ENCODE results near the gene LCOR. TPM values are rescaled to one million over a fixed set of nuclear protein-coding genes. Genes with fewer than 3 reads are reported as not detected.

LCOR gene
- total RNA-seq, 4 donors from 2014 or later = 29.1 to 60.9 (median 42.4) TPM

- DNase-seq = no peak
- Histone ChIP-seq H3K9me3 (no peaks in the 10 kb centered on the region), H3K4me3 (replicated peaks in 1 of 3) (no peak overlapping the region), H3K27ac (no peak overlapping the region), H3K36me3 (peaks cover under 1 to 2% of the 10 kb centered on the region in 2 donors), H3K4me1 (no peaks in the 10 kb centered on the region), H3K27me3 (no peaks in the 10 kb centered on the region)
- TF ChIP-seq, protein P1, sequence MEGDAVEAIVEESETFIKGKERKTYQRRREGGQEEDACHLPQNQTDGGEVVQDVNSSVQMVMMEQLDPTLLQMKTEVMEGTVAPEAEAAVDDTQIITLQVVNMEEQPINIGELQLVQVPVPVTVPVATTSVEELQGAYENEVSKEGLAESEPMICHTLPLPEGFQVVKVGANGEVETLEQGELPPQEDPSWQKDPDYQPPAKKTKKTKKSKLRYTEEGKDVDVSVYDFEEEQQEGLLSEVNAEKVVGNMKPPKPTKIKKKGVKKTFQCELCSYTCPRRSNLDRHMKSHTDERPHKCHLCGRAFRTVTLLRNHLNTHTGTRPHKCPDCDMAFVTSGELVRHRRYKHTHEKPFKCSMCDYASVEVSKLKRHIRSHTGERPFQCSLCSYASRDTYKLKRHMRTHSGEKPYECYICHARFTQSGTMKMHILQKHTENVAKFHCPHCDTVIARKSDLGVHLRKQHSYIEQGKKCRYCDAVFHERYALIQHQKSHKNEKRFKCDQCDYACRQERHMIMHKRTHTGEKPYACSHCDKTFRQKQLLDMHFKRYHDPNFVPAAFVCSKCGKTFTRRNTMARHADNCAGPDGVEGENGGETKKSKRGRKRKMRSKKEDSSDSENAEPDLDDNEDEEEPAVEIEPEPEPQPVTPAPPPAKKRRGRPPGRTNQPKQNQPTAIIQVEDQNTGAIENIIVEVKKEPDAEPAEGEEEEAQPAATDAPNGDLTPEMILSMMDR (IDR thresholded peaks at IDR 0.05) = no peak
- TF ChIP-seq POLR2A (IDR thresholded peaks at IDR 0.05) = no peak
- WGBS, 2 donors = 90 to 94% methylated on average over 2 of the region's 2 CpGs
- intact Hi-C loops (cut with DNase I) = no loop called here
These were observed 128.8 kb downstream of the LCOR start for GRCh38 chr10:96960872-96961271.

- 96 to 98% methylated on average over 2 of the region's 2 CpGs for WGBS, 2 donors
- no peaks in the 10 kb centered on the region for H3K27me3 ChIP-seq
- H3K4me1 ChIP-seq = no peaks in the 10 kb centered on the region
- no peaks in the 10 kb centered on the region for H3K36me3 ChIP-seq
- intact Hi-C loops (cut with DNase I) = no loop called here
- H3K4me3 ChIP-seq (replicated peaks in 1 of 3) = no peak overlapping the region
- TF ChIP-seq POLR2A (IDR thresholded peaks at IDR 0.05) = no peak
- TF ChIP-seq, protein P1 (IDR thresholded peaks at IDR 0.05) = no peak
- H3K27ac ChIP-seq = no peak overlapping the region
- DNase-seq = no peak
- H3K9me3 ChIP-seq = no peaks in the 10 kb centered on the region
These were observed 132.0 kb downstream of the LCOR start for GRCh38 chr10:96964131-96964530.

DNA sequence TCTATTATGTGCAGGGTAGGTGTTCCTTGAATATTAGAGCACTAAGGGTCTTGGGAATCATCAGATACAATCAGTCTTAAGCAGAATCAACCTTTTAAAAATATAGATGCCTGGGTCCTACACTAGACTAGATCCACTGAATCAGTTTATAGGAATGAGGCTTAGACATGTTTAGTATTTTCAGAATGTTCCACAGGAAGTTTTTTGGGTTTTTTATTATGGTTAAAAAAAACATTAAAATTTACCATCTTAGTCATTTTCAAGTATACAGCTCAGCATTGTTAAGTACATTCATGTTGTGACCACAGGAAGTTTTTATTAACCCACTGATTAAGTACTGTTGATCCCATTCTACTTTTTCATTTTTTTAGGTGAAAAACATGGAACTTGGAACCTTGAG is 135.7 kb downstream of the LCOR start:
- intact Hi-C loops (cut with DNase I) = no loop called here
- Histone ChIP-seq H3K9me3 (no peaks in the 10 kb centered on the region), H3K4me1 (no peaks in the 10 kb centered on the region), H3K27me3 (no peaks in the 10 kb centered on the region), H3K4me3 (replicated peaks in 1 of 3) (no peak overlapping the region), H3K36me3 (no peaks in the 10 kb centered on the region), H3K27ac (no peak overlapping the region)
- TF ChIP-seq, protein P1 (IDR thresholded peaks at IDR 0.05) = no peak
- TF ChIP-seq POLR2A (IDR thresholded peaks at IDR 0.05) = no peak
- no peak for DNase-seq

GRCh38 chr10:96968682-96969423 is 136.8 kb downstream of the LCOR start:
- no peaks in the 10 kb centered on the region for H3K36me3 ChIP-seq
- DNase-seq = no peak
- intact Hi-C loops (cut with DNase I) = no loop called here
- TF ChIP-seq, protein P1 (IDR thresholded peaks at IDR 0.05) = no peak
- TF ChIP-seq POLR2A (IDR thresholded peaks at IDR 0.05) = no peak
- no peak overlapping the region for H3K4me3 ChIP-seq (replicated peaks in 1 of 3)
- H3K27ac ChIP-seq = no peak overlapping the region
- no peaks in the 10 kb centered on the region for H3K4me1 ChIP-seq
- H3K9me3 ChIP-seq = no peaks in the 10 kb centered on the region
- 91 to 95% methylated on average over 5 of the region's 5 CpGs for WGBS, 2 donors
- H3K27me3 ChIP-seq = no peaks in the 10 kb centered on the region

DNA sequence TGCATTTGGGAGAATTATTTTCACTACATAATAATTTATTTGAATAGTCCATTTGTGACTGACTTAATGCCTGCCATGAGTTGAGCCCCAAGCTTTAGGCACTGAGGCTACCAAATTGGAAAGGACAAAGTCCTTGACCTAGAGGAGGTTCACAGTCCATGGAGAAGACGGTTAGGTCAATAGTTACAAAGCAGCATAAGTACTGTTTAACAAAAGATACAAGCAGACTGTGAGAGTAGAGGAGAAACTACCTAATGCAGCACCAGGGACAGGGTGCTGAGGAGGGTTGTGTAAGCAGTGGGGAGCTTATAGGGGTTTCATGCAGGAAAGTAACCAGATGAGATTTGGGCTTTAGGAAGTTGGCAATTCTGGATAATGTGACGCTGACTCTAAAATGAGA is 139.2 kb downstream of the LCOR start:
- no peak for DNase-seq
- WGBS, 2 donors = 86 to 97% methylated on average over 2 of the region's 2 CpGs
- TF ChIP-seq, protein P1 (IDR thresholded peaks at IDR 0.05) = no peak
- no peak for TF ChIP-seq POLR2A (IDR thresholded peaks at IDR 0.05)

More for the DNA sequence above, 139.2 kb downstream of the LCOR start:
- H3K4me3 ChIP-seq (replicated peaks in 1 of 3) = no peak overlapping the region
- H3K27ac ChIP-seq = no peak overlapping the region
- intact Hi-C loops (cut with DNase I) = no loop called here
- H3K4me1 ChIP-seq = no peaks in the 10 kb centered on the region
- no peaks in the 10 kb centered on the region for H3K27me3 ChIP-seq
- H3K9me3 ChIP-seq = no peaks in the 10 kb centered on the region
- no peaks in the 10 kb centered on the region for H3K36me3 ChIP-seq

Measured in thyroid gland (tissue), 4 donors.